Measurements from ENCODE around the gene TLCD5. TPM values are rescaled to one million over a fixed set of nuclear protein-coding genes. Genes with fewer than 3 reads are reported as not detected.
A peak's percentile ranks its signal among the peaks of the same experiment; 100 is the strongest.

The TLCD5 gene
- total RNA-seq, 4 donors from 2014 or later = 1.4 to 3.1 (median 2.2) TPM

GRCh38 chr11:120307476-120307875 lies 17.6 kb upstream of the TLCD5 start:
- no peak for DNase-seq
- no peaks in the 10 kb centered on the region for H3K27me3 ChIP-seq
- no peaks in the 10 kb centered on the region for H3K9me3 ChIP-seq
- H3K4me3 ChIP-seq = no peak overlapping the region
- peaks cover 0 to 20% (median 1%) of the 10 kb centered on the region in 4 donors for H3K4me1 ChIP-seq
- H3K36me3 ChIP-seq = no peaks in the 10 kb centered on the region
- no peak overlapping the region for H3K27ac ChIP-seq
- TF ChIP-seq CTCF (IDR thresholded peaks at IDR 0.05) = no peak
- TF ChIP-seq POLR2A (IDR thresholded peaks at IDR 0.05) = no peak

- no peak overlapping the region for H3K27ac ChIP-seq
- no peak for DNase-seq
- TF ChIP-seq CTCF (IDR thresholded peaks at IDR 0.05) (no peak), POLR2A (IDR thresholded peaks at IDR 0.05) (no peak)
- no peaks in the 10 kb centered on the region for H3K27me3 ChIP-seq
- no peak overlapping the region for H3K4me3 ChIP-seq
- no peaks in the 10 kb centered on the region for H3K36me3 ChIP-seq
- no peaks in the 10 kb centered on the region for H3K9me3 ChIP-seq
- H3K4me1 ChIP-seq = peaks cover 0 to 15% (median 1%) of the 10 kb centered on the region in 4 donors
Measured at GRCh38 chr11:120308081-120308480, 17.0 kb upstream of the TLCD5 start.

GRCh38 chr11:120310870-120311269 lies 14.2 kb upstream of the TLCD5 start:
- H3K9me3 ChIP-seq = no peaks in the 10 kb centered on the region
- no peak overlapping the region for H3K4me3 ChIP-seq
- H3K4me1 ChIP-seq = peaks cover 0 to 15% (median 1%) of the 10 kb centered on the region in 4 donors
- peak overlapping the region in 3 of 4 donors; percentile 19 to 77 (median 52) for H3K27ac ChIP-seq
- TF ChIP-seq POLR2A (IDR thresholded peaks at IDR 0.05) (peak in 1 of 2 donors; percentile 36), CTCF (IDR thresholded peaks at IDR 0.05) (peak in 1 of 6 experiments; percentile 20)
- no peaks in the 10 kb centered on the region for H3K36me3 ChIP-seq
- DNase-seq = peak in 1 of 3 donors; percentile 79
- H3K27me3 ChIP-seq = no peaks in the 10 kb centered on the region

- DNase-seq = no peak
- TF ChIP-seq POLR2A (IDR thresholded peaks at IDR 0.05) (no peak), CTCF (IDR thresholded peaks at IDR 0.05) (no peak)
- Histone ChIP-seq H3K4me1 (peaks cover 0 to 23% (median 1%) of the 10 kb centered on the region in 4 donors), H3K27ac (no peak overlapping the region), H3K4me3 (no peak overlapping the region), H3K27me3 (no peaks in the 10 kb centered on the region), H3K36me3 (no peaks in the 10 kb centered on the region), H3K9me3 (no peaks in the 10 kb centered on the region)
Measured at GRCh38 chr11:120314861-120315260, 10.2 kb upstream of the TLCD5 start.

GRCh38 chr11:120316880-120317688 lies 8.0 kb upstream of the TLCD5 start:
- H3K4me3 ChIP-seq = no peak overlapping the region
- TF ChIP-seq POLR2A (IDR thresholded peaks at IDR 0.05) (no peak), CTCF (IDR thresholded peaks at IDR 0.05) (no peak)
- H3K4me1 ChIP-seq = peaks cover 0 to 8% (median 0%) of the 10 kb centered on the region in 4 donors
- peak overlapping the region in 3 of 4 donors; percentile 8 to 41 (median 24) for H3K27ac ChIP-seq
- H3K27me3 ChIP-seq = no peaks in the 10 kb centered on the region
- no peaks in the 10 kb centered on the region for H3K36me3 ChIP-seq
- DNase-seq = peak in 2 of 3 donors; percentile 66 to 71
- no peaks in the 10 kb centered on the region for H3K9me3 ChIP-seq
